NCI-H748 treated with DMSO at 0.1 percent for 48 hours (cell line): ENCODE data around the gene WBP2.
A peak's percentile ranks its signal among the peaks of the same experiment; 100 is the strongest.
"Not testable (repeated sequence)": the region's sequence is repeated elsewhere in the genome, so short reads cannot be mapped to it uniquely, and the experiment has no call there.

Source experiments
- DNase-seq: peaks from one replicate; lab custom pipeline; 2025; lab: John Stamatoyannopoulos, UW

The WBP2 gene

GRCh38 chr17:75868730-75869281 lies 13.7 kb upstream of the WBP2 start:
- DNase-seq, result not testable (repeated sequence)

- DNase-seq, result not testable (repeated sequence)
These were observed 10.5 kb upstream of the WBP2 start for GRCh38 chr17:75865404-75866188.

GRCh38 chr17:75864887-75865286 lies 9.8 kb upstream of the WBP2 start:
- not testable (repeated sequence) for DNase-seq

GRCh38 chr17:75864448-75864871 lies 9.3 kb upstream of the WBP2 start:
- no peak for DNase-seq

GRCh38 chr17:75861927-75862317 lies 6.8 kb upstream of the WBP2 start:
- no peak for DNase-seq

GRCh38 chr17:75859358-75859757 lies 4.2 kb upstream of the WBP2 start:
- DNase-seq, result not testable (repeated sequence)

GRCh38 chr17:75856062-75856756 lies 1.1 kb upstream of the WBP2 start:
- DNase-seq, result no peak

- DNase-seq, result no peak
These were observed 240 bp downstream of the WBP2 start for GRCh38 chr17:75854881-75855309.

GRCh38 chr17:75854101-75854748 lies 910 bp downstream of the WBP2 start:
- DNase-seq, result no peak

GRCh38 chr17:75853433-75853832 lies 1.7 kb downstream of the WBP2 start:
- DNase-seq, result no peak

GRCh38 chr17:75851693-75851991 lies 3.5 kb downstream of the WBP2 start:
- not testable (repeated sequence) for DNase-seq

- DNase-seq, result no peak
These were observed 4.0 kb downstream of the WBP2 start for GRCh38 chr17:75850928-75851692.

GRCh38 chr17:75849724-75850123 lies 5.4 kb downstream of the WBP2 start:
- no peak for DNase-seq

GRCh38 chr17:75849279-75849646 lies 5.9 kb downstream of the WBP2 start:
- no peak for DNase-seq

- DNase-seq, result peak; percentile 30
These were observed 6.4 kb downstream of the WBP2 start for GRCh38 chr17:75848523-75849278.

GRCh38 chr17:75847614-75848522 lies 7.3 kb downstream of the WBP2 start:
- no peak for DNase-seq

- DNase-seq, result no peak
These were observed 8.2 kb downstream of the WBP2 start for GRCh38 chr17:75846692-75847613.

GRCh38 chr17:75845933-75846691 lies 9.0 kb downstream of the WBP2 start:
- DNase-seq, result no peak
